ENCODE measurements around the gene PROX1.

Gene PROX1

DNA sequence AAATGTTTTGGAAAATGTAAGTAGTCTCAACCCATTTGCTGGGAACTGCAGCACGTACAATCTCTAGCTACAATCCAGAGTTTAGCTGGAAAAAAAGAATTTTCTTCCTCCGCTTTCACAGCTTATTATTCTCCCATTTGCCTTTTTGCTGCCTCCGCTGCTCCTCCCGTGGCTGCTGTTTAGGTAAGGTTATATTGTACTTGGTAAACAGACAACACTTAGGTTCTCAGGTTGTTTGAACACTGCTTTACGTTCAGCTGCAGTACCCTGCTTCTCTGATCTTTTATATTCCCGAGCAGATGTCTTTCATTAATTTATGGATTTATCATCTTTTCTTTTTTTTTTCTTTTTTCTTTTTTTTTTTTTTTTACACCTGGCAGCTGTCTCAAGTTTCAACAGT lies 14.3 kb downstream of the PROX1 start:
- DNase-seq = no peak

DNA sequence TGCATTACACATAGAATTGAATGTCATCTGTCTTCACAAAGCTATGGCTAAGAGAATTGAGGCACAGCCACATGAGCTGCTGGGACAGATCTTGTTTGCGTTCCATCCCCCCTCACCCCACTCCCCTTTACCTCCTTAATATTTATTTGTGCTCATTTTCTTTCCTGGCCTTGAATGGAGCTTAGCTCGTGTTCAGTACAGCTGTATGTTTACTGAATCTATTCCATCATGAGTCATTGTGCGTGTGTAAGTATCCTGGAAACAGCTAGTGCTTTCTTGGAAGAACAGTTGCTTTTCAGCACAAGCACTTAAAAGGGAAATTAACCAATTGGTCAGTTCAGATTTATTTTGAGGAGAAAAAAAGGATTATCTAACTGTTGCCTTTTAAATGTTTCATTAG lies 14.7 kb downstream of the PROX1 start:
- DNase-seq = peak; percentile 18

DNA sequence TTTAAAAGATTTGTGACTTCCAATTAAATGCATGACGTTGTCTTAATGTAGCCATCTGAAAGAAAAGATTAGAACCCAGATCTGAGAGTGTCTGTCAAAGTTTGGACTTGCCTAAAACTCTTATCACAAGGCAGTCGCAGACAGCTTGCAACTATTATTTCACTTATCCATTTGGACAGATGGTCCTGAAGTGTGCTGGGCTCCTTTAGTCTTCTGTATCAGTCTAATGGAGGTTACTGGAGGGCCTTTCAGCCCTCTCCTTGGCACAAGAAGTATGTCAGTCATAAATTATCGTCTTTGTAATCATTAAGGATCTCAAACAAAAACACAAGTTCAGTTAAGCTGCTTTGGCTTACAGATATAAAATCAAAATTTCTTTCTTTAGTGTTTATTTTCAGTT lies 15.5 kb downstream of the PROX1 start:
- DNase-seq = no peak

DNA sequence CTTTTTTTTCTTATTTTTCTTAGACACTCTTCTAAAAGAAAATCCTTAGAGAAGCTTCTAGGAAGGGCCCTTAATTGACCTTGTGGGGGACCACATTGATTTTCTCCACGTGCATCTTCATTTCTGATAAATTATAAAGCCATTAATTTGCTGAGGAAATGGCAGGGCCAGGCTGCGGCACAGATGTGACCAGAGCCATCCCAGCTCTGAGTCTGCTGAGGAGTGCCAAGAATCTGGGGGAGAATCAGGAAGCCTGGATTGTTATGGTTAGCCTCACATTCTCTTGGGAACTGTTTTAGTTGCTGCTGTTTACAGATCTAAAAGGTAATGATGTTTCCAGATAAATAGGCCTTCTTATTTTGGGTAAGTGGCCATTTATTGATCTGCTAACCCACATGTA lies 16.2 kb downstream of the PROX1 start:
- no peak for DNase-seq

DNA sequence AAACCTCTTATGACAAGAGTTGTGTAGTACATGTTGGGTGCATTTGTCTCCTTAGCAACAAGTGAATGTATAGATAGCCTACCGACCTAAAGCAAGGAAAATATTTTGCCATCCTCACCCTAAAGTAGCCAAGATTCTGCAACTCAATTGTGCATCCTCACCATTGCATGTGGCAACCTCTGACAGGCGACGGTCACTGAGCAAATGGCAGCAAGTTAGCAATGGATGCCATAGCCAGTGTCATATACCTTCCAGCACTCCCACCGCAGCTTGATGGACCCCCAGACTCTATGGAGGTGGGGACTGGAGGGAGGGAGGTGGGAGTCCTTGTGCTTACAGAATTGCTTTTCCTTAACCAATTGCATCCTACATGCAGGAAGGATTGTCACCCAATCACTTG lies 17.0 kb downstream of the PROX1 start:
- no peak for DNase-seq

DNA sequence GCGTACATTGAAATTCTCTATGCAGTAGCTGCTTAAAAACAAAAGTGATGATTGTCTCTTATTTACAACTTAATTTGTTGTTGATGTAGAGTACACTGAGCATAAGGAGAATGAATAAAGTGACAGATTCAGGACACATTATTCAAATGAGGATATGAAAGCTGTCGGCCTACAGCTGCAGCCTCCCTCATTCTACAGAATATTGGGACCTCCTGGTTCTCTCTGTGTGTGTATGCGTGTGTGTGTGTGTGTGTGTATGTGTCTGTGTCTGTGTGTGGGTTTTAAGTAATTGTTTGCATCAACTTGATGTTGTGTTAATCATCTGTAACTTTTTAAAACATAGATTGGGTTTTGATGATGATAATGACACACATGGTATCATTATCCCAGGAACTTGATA lies 17.9 kb downstream of the PROX1 start:
- DNase-seq = no peak

DNA sequence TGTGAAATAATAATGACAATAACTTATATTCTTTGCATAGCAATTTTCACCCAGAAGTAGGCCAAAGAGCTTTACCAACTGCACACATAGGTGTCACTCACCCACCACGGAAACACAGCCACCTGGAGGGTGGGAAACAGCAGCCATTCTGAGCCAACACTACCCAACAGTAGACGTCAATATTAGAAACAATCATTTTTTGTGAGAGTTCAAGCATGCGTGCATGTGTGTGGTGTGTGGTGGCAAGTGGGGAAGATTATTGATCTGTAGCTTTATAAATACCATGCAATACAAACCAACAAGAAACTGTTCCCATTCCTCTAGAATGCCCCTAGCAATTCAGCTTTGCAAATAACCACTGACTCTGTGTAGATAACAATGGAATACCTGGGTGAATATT lies 19.1 kb downstream of the PROX1 start:
- no peak for DNase-seq

DNA sequence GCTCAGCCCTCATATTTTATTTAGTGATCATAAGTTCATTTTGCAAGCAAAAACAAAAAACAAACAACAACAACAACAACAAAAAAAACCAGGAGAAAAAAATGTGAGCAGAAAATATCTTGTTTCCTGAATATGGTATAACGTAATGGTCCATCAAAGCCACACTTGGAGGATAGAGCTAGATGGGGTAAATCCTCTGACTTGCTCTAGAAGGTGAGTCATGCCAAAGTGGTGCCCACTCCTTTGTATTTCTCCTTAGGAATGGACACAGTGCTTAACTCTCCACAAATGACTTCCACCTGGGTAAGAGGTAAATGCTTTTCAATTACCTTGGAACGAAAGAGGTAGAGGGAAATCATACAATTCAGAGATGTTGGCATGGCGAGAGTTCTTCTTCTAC lies 20.6 kb downstream of the PROX1 start:
- DNase-seq = no peak

DNA sequence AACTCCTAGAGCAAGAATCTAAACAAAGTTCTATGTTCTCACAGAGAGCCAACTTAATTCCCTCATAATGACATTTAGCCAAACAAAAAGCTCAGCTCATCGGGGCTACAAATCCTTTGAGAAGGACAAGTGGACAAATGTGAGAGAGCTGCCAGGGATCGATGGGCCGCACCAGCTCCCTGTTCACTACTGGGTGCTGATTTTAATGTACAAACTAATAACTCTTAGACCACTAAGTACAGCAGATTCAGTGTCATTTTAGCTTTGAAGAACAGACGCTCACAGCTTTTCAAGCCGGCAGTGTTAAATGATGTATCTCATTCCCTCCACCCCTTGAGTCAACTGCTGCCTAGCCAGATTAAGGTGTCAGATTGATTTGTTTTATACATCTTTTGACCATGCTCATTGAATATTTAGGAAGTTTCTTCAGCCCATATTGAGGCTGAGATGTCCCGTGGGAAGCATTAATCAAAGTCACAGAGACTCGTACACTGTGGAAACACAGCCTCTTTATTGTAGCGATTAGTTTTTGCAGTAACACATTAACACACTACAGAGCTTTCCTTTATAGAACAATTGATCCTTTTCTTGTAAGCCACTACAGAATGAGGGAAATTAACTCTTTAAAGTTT lies 21.1 kb downstream of the PROX1 start:
- DNase-seq = no peak

DNA sequence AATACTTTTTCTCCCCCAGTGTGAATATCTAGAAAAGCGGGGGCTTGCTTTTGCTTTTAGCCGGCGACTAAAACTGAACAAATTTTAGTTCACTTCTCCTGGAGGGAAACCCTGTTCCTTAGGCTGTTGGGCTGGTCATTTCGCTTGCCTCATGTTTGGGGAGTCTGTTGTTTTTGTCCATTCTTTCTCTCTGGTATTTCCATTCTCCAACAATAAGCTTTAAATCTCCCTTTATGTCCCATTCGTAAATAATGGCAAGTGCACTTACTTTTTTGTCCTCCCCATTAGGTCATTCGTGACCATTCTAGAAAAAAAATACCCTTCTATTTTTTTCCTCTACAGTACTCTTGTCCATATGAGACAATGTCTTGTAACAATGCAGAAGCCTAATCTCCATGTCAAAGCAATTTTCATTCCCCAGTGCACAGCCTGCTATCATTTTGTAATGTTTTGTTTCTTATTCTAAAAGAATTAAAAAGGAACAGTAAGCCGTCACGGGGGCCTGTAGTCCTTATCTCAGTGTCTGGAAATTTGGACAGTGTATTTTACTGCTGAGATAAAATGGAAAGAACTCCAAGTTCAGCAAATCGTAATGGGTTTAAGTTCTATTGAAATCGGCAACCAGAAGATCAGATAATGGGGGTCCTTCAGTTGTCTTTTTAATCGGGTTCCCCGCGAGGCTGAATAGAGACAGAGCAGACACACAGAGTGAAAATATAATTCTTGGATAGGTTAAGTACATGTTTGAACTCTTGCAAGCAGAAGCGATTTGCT lies 21.8 kb downstream of the PROX1 start:
- no peak for DNase-seq

DNA sequence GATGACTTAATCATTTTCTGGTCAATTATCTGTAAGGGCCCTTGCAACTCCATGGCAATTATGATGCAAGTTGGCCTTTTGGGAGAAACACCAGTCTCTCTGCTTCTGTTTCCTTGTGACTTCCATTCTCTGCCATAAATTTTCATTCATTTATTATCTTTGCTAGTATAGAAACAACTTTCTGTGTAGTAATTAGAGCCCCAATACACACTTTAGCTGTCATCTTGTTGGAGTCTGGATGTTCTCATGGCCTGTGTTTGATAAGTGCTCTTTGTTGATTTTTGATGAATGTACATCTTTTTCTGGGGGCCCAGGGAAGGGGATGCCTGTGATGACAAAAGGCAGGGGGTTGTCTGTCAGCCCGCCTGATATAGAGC lies 22.4 kb downstream of the PROX1 start:
- no peak for DNase-seq

DNA sequence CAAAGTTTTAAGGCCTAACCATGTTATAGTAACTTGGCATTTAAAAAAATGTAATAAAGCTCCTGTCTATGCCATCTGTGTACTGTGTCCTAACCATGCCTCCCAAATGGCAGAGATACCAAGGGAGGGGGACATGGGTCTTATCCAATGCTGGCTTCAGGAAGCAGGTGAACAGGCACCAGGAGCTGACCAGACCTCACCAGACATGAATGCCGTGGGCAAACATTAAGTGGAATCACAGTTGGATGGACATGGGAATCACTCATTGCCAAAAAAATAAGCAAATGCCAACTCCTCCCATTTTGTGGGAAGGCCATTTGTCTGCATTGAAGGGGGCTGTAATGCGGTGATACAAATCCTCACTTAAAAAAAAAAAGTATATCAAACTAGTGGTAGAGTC lies 22.9 kb downstream of the PROX1 start:
- DNase-seq = no peak

DNA sequence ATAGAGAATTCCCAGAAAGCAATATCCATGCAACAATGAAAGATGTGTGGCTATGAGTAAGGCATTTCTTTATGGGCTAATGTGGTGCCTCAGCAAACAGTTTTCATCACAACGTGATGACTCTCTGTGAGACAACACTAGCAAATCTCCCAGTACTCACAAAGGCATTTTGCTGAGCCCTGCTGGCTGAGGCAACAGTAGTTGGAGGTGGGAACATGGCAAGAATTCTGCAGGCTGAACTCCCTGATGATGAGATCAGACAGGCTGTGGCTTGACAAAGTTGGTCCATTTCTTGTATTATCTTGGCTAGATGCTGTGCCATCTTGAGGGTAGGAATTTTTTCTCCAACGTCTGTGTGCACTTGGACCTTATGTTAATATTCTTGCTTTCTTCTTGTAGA lies 24.6 kb downstream of the PROX1 start:
- DNase-seq = no peak

DNA sequence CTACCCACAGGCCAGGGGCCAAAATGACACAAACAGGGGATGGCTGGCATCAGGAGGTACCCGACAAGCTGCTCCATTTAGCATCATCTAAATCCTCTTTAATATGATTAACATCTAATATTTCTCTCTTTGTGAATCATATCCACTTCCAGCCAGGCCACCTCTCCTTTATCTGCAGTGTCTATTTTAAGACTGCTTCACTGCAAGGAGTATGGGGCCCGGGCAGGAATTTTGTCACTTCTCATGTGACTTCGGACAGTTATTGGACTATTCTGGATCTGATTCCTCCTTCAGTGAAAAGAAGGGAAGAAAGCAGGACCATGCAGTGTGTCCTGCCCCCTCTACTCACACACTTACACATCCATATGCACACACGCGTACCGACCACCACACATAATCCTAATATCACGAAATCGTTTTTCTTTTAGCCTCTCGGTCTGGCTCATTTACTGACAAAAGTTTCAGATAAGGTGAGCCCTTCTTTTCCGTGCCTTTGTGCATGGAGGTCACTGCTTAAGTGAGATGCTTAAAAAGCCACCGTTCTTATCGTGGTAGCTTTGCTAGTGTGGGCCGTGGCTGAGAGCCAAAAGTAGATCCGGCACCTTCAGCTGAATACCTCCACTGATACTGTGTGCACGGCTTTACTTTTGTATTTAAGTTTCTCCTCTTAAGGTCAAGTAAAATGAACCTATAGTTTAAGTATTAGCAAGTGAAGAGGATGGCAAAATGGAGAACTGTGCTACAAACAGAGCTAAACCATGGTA lies 26.0 kb downstream of the PROX1 start:
- DNase-seq = no peak

DNA sequence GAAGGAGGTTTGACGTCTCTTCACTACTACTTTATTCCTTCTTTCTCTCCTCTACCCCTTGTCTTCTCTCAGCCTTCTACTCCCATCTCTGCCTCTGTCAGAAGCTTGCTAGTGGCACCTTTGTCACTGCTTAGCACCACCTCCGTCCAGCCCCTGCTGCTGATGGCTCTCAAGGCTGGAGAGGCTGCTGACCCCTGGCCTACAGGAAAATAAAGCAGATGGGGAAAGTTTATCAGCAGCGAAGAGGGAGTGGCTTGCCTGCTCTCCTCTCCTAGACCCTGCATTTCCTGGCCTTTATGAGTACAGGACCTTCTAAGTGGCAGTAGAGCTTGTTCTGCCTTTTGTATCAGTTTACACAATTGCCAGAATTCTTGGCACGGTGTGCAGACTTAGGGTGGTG lies 27.0 kb downstream of the PROX1 start:
- no peak for DNase-seq

DNA sequence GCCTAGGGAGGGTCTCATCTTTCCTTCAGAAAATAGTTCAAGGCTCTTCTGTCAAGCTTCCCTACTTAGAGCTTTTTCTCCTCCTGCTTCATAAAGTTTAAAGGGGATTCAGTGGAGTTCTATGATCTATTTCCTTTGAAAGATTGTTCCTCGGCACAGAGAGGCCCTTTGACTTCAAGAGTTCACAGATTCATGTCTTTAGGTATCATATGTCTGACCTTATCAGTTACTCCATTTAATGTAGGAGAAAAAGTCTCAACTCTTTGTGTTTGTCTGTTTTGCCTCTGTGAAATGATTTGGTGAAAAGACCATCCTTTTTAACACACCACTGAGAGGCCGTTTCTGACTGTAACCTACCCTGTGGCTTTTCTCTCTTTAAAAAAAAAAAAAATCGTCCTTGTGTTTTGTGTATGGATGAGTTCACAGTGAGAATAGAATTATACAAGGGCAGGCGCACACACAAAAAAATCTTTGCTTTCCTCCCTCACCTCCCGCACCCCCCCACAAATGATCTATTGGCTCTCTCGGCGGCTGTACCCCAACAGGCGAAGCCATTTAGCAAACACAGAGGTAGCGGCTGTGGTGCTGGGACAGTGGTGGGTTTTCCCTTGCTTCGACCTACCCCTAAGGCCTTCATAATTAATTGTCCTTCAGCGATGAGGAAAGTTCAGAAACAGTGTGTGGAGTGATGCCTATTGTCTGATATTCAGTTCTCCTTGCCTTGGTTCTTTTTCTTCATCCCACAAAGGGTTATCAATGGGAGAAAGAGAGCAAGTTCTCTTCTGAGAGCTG lies 29.6 kb downstream of the PROX1 start:
- no peak for DNase-seq

DNA sequence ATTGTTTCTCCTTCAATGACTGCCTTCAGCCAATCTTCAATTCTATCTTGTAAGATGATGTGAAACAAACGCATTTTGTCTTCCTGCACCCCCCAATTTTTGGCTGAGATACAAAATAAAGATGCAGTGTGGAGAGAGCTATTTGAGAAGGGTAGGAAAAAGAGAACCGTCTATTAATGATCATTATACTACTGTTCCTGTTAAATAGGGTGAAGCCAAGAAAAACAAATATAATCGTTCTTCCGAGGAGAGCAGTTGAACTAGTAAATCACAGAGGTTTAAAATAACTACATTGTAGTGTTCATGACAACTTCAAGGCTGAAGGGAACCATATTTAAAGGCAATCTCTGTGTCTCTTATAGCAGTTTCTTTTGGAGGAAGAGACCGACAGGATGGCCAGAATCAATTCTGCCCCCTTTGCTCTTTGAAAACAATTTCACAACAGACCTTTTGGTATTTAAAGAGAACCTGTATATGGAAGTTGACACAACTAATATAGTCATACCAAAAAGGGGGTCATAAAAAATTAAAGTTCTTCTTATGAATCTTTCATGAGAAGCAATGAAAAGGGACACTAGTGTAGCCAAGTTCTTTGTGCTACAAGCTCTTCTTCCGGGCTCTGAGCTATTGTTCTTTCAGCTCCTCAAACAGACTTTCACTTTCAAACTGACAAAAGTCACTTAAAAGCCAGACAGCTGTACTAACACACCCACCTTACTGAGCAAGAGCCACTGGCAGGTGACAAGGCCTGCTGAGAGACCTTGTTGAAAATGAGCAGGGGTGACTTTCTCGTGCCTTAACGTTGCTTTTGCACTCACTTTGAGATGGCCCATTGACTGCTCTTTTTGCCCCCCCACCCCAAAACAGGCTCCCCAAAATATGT lies 30.9 kb downstream of the PROX1 start:
- peak; percentile 34 for DNase-seq

DNA sequence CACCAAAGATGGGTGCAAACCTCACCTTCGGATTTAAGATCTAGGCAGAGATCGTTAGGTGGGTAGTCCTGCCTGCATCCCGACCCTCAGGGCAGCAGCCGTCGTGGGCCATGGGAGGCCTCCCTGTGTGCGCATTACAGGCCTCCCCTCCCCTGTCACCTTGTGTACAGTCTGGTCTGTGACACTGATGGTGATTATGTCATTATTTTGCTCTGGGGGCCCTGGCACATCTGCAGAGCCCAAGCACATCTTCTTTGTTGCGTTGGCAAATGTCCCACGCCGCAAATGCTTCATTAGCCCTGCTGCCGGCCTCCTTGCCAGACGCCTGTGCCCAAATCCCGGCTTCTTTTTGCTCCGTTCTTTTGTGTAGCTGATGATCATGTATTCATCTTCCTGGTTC lies 31.7 kb downstream of the PROX1 start:
- no peak for DNase-seq

DNA sequence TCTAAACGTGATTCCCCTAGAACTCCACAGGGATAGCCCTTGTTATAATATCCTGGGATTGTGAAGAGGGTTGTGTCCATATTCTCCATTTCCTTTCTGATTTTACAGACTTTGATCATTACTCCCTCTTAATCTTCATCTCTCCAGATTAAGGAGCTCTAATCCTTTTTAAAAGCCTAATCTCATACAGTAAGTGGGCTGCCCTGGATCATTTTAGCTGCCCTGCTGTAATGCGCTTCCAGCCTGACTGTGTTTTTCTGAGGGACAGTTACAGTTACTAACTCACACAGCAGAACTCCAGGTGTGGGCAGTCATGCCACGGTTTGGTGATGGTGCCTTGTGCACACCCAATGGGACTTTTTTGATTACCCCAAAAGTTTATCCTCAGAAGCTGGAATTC lies 33.5 kb downstream of the PROX1 start:
- DNase-seq = no peak

DNA sequence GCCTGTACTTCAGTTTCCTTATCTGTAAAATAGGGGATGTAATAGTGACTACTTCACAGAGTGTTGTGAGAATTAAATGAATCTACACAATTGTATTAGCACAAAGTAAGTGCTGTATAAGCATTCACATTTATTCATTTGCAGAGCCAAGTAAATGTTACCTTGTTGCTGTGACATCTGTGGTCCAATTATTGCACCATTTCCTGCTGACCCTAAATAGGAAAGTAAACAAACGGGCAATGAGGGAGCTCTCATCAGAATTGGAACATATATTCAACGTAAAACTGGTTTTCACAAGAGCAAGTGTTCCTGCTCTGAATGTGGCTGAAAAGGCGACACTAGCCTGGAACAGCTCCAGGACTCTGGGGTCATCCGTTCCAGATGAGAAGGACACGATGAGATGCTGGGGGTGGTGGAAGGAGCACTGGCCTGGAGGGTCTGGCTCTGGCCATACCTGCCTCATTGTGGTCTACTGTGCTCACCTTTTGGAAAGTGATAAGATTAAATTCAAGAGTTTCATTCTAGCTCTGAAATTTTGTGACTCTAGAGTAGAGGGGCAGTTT lies 34.5 kb downstream of the PROX1 start:
- DNase-seq = no peak

DNA sequence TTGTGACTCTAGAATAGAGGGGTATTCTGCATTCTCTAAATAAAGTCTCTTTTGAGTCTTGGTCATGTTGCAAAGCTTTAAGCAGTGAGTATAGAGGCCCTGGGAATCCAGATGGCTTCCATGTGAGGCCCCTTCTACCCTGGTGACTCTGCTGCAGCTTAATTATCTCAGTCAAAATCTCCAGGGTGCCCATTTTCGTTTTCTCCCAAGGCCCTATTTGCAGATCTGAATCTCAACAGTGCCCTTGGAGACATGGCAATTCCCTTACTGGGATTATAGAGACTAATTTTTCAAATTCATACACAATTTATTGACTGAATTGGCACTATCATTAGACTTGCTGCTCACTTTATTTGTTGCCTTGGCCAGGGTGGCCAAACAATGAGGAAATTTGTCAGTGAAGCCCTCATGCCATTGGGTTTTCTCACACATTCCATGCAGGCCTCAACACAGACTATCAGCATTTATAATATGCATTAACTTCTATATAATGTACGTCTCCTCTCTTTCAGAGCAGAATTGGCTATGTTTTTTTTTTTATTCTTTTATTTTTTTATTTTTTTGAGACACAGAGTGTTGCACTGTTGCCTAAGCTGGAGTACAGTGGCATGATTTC lies 35.1 kb downstream of the PROX1 start:
- no peak for DNase-seq

DNA sequence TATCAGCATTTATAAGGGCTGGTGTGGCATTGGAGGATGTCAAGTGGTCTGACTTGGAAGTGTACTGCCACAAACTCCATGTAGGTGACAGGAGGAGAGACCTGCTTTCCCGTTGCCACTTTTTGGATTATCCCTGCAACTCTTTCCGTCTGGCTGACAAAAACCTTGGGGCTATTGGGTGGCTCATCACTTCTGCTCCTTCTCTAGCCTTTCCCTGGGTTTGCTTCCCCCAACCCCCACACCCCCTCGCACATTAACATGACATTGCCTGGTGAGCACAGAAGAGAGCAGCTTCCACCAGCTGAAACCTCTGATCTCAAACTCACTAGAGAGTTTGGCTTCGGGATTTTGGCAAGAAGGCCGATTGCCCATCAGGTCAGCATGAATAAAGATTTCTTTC lies 39.2 kb downstream of the PROX1 start:
- DNase-seq = no peak

Measured in kidney glomerular epithelial cell (primary cell).